ENCODE data around the gene DDHD1.
"Not testable (repeated sequence)": the region's sequence is repeated elsewhere in the genome, so short reads cannot be mapped to it uniquely, and the experiment has no call there.

Gene DDHD1

GRCh38 chr14:53152184-53152886, 788 bp downstream of the DDHD1 start:
- peak in 51 of 58 donors; percentile 6 to 73 (median 42) for DNase-seq

GRCh38 chr14:53151523-53152183, 1.5 kb downstream of the DDHD1 start:
- peak in 42 of 58 donors; percentile 7 to 72 (median 39) for DNase-seq

GRCh38 chr14:53149668-53150316, 3.3 kb downstream of the DDHD1 start:
- no peak for DNase-seq

GRCh38 chr14:53148671-53149070, 4.5 kb downstream of the DDHD1 start:
- no peak for DNase-seq

GRCh38 chr14:53147893-53148292, 5.2 kb downstream of the DDHD1 start:
- DNase-seq, result no peak

GRCh38 chr14:53147208-53147607, 5.9 kb downstream of the DDHD1 start:
- no peak for DNase-seq

- DNase-seq, result no peak
Measured at GRCh38 chr14:53146739-53147138, 6.4 kb downstream of the DDHD1 start.

GRCh38 chr14:53144244-53144643, 8.9 kb downstream of the DDHD1 start:
- DNase-seq, result no peak

GRCh38 chr14:53140585-53140984, 12.5 kb downstream of the DDHD1 start:
- no peak for DNase-seq

GRCh38 chr14:53137568-53138203, 15.4 kb downstream of the DDHD1 start:
- no peak for DNase-seq

GRCh38 chr14:53130491-53130890, 22.6 kb downstream of the DDHD1 start:
- DNase-seq, result not testable (repeated sequence)

GRCh38 chr14:53128303-53129028, 24.7 kb downstream of the DDHD1 start:
- no peak for DNase-seq

- no peak for DNase-seq
Measured at GRCh38 chr14:53127832-53128231, 25.3 kb downstream of the DDHD1 start.

- DNase-seq, result no peak
Measured at GRCh38 chr14:53127151-53127550, 26.0 kb downstream of the DDHD1 start.

GRCh38 chr14:53126731-53127130, 26.4 kb downstream of the DDHD1 start:
- no peak for DNase-seq

- DNase-seq, result no peak
Measured at GRCh38 chr14:53124786-53125185, 28.3 kb downstream of the DDHD1 start.

GRCh38 chr14:53121419-53121818, 31.7 kb downstream of the DDHD1 start:
- DNase-seq, result not testable (repeated sequence)

GRCh38 chr14:53117479-53117878, 35.6 kb downstream of the DDHD1 start:
- DNase-seq, result not testable (repeated sequence)

GRCh38 chr14:53113989-53114388, 39.1 kb downstream of the DDHD1 start:
- no peak for DNase-seq

GRCh38 chr14:53110096-53110495, 43.0 kb downstream of the DDHD1 start:
- no peak for DNase-seq
